K562 (cell line): ENCODE data around the gene HBG1. TPM values are rescaled to one million over a fixed set of nuclear protein-coding genes. Genes with fewer than 3 reads are reported as not detected.

Source experiments
- ARNT ChIP-seq, 2 experiments: fragments of 450-650 bp; IDR thresholded peaks; 2 replicates each; pipeline ENCODE4 v1.6.1; 2016; ENCODE audit warnings: mild to moderate bottlenecking in 1 of 2
- CREB1 ChIP-seq, 2 experiments: sonication (generic) in 1 of 2; formaldehyde crosslinking in 1 of 2; IDR thresholded peaks; 2 replicates each; pipeline versions ENCODE4 v1.6.1 to v1.8.0; 2012 to 2022; ENCODE audit warnings: inconsistent platforms in 1 of 2, mild to moderate bottlenecking in 1 of 2, missing genetic modification reagents in 1 of 2, moderate library complexity in 1 of 2
- E2F3 ChIP-seq: fragments of 250-450 bp; sonication (Bioruptor Pico); IDR thresholded peaks from 2 replicates; pipeline ENCODE4 v1.4.0; 2020; ENCODE audit warnings: mild to moderate bottlenecking
- EP300 ChIP-seq: IDR thresholded peaks from 2 replicates; pipeline ENCODE4 v1.6.1; 2012; ENCODE audit warnings: low read length, improper control_type of control experiment
- ETV5 ChIP-seq: sonication (generic); formaldehyde crosslinking; IDR thresholded peaks from 2 replicates; pipeline ENCODE4 v1.4.0; 2020; ENCODE audit warnings: low read depth, mild to moderate bottlenecking, missing genetic modification reagents
- FIP1L1 ChIP-seq: fragments of 200-400 bp; formaldehyde crosslinking; IDR thresholded peaks from 2 replicates; pipeline ENCODE4 v1.6.1; 2018; ENCODE audit warnings: mild to moderate bottlenecking, low read depth, low read length; ENCODE audit not compliant: poor library complexity, severe bottlenecking
- FOS ChIP-seq: IDR thresholded peaks from 3 replicates; pipeline ENCODE4 v1.6.1; 2011; ENCODE audit not compliant: insufficient read length; ENCODE audit errors: extremely low read depth
- HNRNPUL1 ChIP-seq: fragments of 200-400 bp; formaldehyde crosslinking; IDR thresholded peaks from 2 replicates; pipeline ENCODE4 v1.6.1; 2017; ENCODE audit warnings: low read length
- MIER1 ChIP-seq: fragments of 450-650 bp; IDR thresholded peaks from 2 replicates; pipeline ENCODE4 v1.6.1; 2016; ENCODE audit warnings: antibody characterized with exemption, mild to moderate bottlenecking, low read depth
- NCOA4 ChIP-seq: fragments of 450-650 bp; IDR thresholded peaks from 2 replicates; pipeline ENCODE4 v1.6.1; 2018; ENCODE audit warnings: mild to moderate bottlenecking; ENCODE audit not compliant: partially characterized antibody
- SOX6 ChIP-seq: fragments of 450-650 bp; IDR thresholded peaks from 2 replicates; pipeline ENCODE4 v1.6.1; 2014; ENCODE audit warnings: mild to moderate bottlenecking
- TEAD4 ChIP-seq, 2 experiments: sonication (generic) in 1 of 2; formaldehyde crosslinking in 1 of 2; IDR thresholded peaks; 2 replicates each; pipeline versions ENCODE4 v1.6.1 to v1.8.0; 2012 to 2022; ENCODE audit warnings: borderline replicate concordance in 1 of 2, inconsistent platforms in 1 of 2, low read length in 1 of 2, mild to moderate bottlenecking in 1 of 2, missing genetic modification reagents in 1 of 2
- ZNF24 ChIP-seq: fragments of 450-650 bp; IDR thresholded peaks from 2 replicates; pipeline ENCODE4 v1.6.1; 2016
- polyA plus RNA-seq, 8 experiments: library from polyadenylated mRNA; depleted of rRNA in 4 of 8; stranded (reverse) in 5 of 8; unstranded in 3 of 8; fragments of >200 nt; fragmentation: Nextera tagmentation in 2 of 8; fragmentation: Illumina TruSeq in 1 of 8; extraction: Ambion mirVana in 2 of 8; extraction: Trizol in 1 of 8; gene quantifications; 2 replicates each; pipeline versions ENCODE4 v1.2.1 to v1.2.3, GENCODE V29; 2011 to 2014; ENCODE audit warnings: inconsistent platforms in 1 of 8, missing spikeins in 1 of 8
- total RNA-seq, 7 experiments: library from RNA; depleted of rRNA in 6 of 7; stranded (reverse); fragments of >200 nt in 6 of 7; fragmentation: Illumina TruSeq in 2 of 7; extraction: Trizol in 2 of 7; gene quantifications; 2 replicates each; pipeline versions ENCODE4 v1.2.1 to v1.2.3, GENCODE V29; 2011 to 2021; ENCODE audit warnings: low replicate concordance in 1 of 7
- TF ChIP-seq, protein P1 (sequence below): fragments of 250-450 bp; sonication (Bioruptor Pico); IDR thresholded peaks from 2 replicates; pipeline ENCODE4 v1.8.0; 2021; ENCODE audit warnings: borderline replicate concordance, mild to moderate bottlenecking, moderate library complexity; ENCODE audit not compliant: poor library complexity, severe bottlenecking
- TF ChIP-seq, protein P2 (sequence below): sonication (generic); formaldehyde crosslinking; IDR thresholded peaks from 2 replicates; pipeline ENCODE4 v1.8.1; 2023; ENCODE audit warnings: missing genetic modification reagents, mild to moderate bottlenecking, borderline replicate concordance
- TF ChIP-seq, protein P3 (sequence below): sonication (generic); formaldehyde crosslinking; IDR thresholded peaks from 2 replicates; pipeline ENCODE4 v1.8.0; 2022; ENCODE audit warnings: mild to moderate bottlenecking, missing genetic modification reagents
- TF ChIP-seq, protein P4 (sequence below), 2 experiments: fragments of 250-450 bp in 1 of 2; fragments of 450-650 bp in 1 of 2; sonication (Bioruptor Pico) in 1 of 2; IDR thresholded peaks; 2 replicates each; pipeline versions ENCODE4 v1.6.1 to v1.8.0; 2016 to 2021; ENCODE audit warnings: mild to moderate bottlenecking in 2 of 2, moderate library complexity in 2 of 2, missing compliant biosample characterization in 1 of 2, missing genetic modification characterization in 1 of 2
- TF ChIP-seq, protein P5 (sequence below), 2 experiments: fragments of 450-650 bp; IDR thresholded peaks; 2 replicates each; pipeline ENCODE4 v1.6.1; 2016

HBG1 gene
- total and polyA plus RNA-seq, 9 of the 15 experiments (the other 6 are each of a cell fraction or from before 2014, with no cell fraction given) = 1,066 to 16,338 (median 4,898) TPM

DNA sequence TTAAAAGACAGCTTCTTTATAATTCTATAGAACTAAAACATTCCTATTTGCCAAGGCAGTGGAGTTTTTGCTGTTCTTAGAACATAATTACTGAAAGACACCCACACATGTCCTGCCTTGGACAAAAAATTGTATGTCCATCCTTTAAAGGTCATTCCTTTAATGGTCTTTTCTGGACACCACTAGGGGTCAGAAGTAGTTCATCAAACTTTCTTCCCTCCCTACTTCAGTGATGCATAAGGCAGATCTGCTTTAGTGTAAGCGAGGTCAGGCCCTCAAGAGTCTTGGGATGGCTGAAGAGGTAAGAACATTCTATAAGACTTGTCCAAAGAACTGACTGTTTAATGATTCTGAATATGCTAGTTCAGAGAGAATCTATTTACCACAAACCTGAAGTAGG, 44.9 kb downstream of the HBG1 start (continued):
- TF ChIP-seq, protein P1, sequence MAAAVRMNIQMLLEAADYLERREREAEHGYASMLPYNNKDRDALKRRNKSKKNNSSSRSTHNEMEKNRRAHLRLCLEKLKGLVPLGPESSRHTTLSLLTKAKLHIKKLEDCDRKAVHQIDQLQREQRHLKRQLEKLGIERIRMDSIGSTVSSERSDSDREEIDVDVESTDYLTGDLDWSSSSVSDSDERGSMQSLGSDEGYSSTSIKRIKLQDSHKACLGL (CRISPR knock-in tag) = no peak
- TF ChIP-seq, protein P2, sequence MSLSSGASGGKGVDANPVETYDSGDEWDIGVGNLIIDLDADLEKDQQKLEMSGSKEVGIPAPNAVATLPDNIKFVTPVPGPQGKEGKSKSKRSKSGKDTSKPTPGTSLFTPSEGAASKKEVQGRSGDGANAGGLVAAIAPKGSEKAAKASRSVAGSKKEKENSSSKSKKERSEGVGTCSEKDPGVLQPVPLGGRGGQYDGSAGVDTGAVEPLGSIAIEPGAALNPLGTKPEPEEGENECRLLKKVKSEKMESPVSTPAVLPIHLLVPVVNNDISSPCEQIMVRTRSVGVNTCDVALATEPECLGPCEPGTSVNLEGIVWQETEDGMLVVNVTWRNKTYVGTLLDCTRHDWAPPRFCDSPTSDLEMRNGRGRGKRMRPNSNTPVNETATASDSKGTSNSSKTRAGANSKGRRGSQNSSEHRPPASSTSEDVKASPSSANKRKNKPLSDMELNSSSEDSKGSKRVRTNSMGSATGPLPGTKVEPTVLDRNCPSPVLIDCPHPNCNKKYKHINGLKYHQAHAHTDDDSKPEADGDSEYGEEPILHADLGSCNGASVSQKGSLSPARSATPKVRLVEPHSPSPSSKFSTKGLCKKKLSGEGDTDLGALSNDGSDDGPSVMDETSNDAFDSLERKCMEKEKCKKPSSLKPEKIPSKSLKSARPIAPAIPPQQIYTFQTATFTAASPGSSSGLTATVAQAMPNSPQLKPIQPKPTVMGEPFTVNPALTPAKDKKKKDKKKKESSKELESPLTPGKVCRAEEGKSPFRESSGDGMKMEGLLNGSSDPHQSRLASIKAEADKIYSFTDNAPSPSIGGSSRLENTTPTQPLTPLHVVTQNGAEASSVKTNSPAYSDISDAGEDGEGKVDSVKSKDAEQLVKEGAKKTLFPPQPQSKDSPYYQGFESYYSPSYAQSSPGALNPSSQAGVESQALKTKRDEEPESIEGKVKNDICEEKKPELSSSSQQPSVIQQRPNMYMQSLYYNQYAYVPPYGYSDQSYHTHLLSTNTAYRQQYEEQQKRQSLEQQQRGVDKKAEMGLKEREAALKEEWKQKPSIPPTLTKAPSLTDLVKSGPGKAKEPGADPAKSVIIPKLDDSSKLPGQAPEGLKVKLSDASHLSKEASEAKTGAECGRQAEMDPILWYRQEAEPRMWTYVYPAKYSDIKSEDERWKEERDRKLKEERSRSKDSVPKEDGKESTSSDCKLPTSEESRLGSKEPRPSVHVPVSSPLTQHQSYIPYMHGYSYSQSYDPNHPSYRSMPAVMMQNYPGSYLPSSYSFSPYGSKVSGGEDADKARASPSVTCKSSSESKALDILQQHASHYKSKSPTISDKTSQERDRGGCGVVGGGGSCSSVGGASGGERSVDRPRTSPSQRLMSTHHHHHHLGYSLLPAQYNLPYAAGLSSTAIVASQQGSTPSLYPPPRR (CRISPR knock-in tag) = no peak
- no peak for TF ChIP-seq CREB1 (IDR thresholded peaks at IDR 0.05)
- no peak for TF ChIP-seq CREB1 (CRISPR knock-in tag; IDR thresholded peaks at IDR 0.05)
- no peak for TF ChIP-seq MIER1
- TF ChIP-seq FOS = no peak
- no peak for TF ChIP-seq HNRNPUL1
- no peak for TF ChIP-seq NCOA4
- peak; percentile 29; the same call in 1 of the 2 replicates for TF ChIP-seq TEAD4 (IDR thresholded peaks at IDR 0.05; ENCODE audit: low read length)
- TF ChIP-seq TEAD4 (CRISPR knock-in tag; IDR thresholded peaks at IDR 0.05; ENCODE audit: borderline replicate concordance) = no peak
- TF ChIP-seq ARNT (IDR thresholded peaks at IDR 0.05) = 0 out of 4 replicates have a peak, but pooled peaks of 1 of the 2 experiments have one; percentile 53
- no peak for TF ChIP-seq SOX6
- TF ChIP-seq EP300 = peak; percentile 27; the same call in 1 of the 2 replicates
- TF ChIP-seq, protein P3, sequence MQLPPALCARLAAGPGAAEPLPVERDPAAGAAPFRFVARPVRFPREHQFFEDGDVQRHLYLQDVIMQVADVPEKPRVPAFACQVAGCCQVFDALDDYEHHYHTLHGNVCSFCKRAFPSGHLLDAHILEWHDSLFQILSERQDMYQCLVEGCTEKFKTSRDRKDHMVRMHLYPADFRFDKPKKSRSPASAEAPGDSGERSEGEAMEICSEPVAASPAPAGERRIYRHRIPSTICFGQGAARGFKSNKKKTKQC (CRISPR knock-in tag) = no peak
- TF ChIP-seq ETV5 = no peak
- no peak for TF ChIP-seq E2F3 (CRISPR knock-in tag)
- TF ChIP-seq ZNF24 = peak; percentile 16; the same call in 1 of the 2 replicates
- no peak for TF ChIP-seq FIP1L1
- TF ChIP-seq, protein P4, sequence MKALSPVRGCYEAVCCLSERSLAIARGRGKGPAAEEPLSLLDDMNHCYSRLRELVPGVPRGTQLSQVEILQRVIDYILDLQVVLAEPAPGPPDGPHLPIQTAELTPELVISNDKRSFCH (CRISPR knock-in tag; IDR thresholded peaks at IDR 0.05) = no peak
- TF ChIP-seq, protein P4 (tag; IDR thresholded peaks at IDR 0.05) = peak; percentile 95
- TF ChIP-seq, protein P5, sequence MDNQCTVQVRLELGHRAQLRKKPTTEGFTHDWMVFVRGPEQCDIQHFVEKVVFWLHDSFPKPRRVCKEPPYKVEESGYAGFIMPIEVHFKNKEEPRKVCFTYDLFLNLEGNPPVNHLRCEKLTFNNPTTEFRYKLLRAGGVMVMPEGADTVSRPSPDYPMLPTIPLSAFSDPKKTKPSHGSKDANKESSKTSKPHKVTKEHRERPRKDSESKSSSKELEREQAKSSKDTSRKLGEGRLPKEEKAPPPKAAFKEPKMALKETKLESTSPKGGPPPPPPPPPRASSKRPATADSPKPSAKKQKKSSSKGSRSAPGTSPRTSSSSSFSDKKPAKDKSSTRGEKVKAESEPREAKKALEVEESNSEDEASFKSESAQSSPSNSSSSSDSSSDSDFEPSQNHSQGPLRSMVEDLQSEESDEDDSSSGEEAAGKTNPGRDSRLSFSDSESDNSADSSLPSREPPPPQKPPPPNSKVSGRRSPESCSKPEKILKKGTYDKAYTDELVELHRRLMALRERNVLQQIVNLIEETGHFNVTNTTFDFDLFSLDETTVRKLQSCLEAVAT (IDR thresholded peaks at IDR 0.05) = no peak
